NCI-H526 (cell line): Measurements from ENCODE around the gene PLEK2.
"Not testable (repeated sequence)": the region's sequence is repeated elsewhere in the genome, so short reads cannot be mapped to it uniquely, and the experiment has no call there.

Experiments
- DNase-seq, 2 experiments: peaks; one replicate each; lab custom pipeline; 2025; lab: John Stamatoyannopoulos, UW

PLEK2 gene

DNA sequence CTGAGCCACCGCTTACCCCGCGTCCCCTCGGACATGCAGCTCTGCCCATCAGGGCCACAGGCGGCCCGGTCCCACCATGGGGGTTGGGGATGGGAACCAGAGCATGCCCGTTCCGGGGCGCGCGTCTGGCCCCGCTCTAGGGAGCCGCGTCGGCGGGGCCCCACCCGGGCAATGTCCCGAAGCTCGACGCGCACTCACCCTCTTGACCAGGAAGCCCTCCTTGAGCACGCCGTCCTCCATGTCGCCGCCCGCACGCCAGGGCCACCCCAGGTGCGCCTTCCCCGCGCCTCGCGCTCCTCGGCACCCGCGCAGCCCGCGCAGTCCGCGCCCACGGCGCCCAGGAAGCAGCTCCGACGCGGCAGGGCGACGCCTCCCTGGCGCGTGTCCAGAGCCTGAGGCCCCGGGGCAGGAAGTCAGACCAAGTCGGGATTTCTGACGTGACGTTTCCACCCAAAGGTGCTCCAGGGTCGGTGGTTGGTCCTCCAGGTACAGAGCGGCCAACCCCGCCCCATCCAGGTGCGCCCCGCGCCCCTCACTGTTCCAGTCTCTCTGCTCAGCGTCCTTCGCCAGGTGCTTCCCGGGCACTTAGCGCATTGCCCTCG lies at the start of gene PLEK2:
PLEK2 (minus strand) TSS at position 346 of the 602 bp plus-strand sequence; CDS start at position 240, 106 bp downstream.
- DNase-seq: peak; percentile 9 to 54

- no peak for DNase-seq
Observed at GRCh38 chr14:67461341-67461985, 49.5 kb upstream of the PLEK2 start.

DNA sequence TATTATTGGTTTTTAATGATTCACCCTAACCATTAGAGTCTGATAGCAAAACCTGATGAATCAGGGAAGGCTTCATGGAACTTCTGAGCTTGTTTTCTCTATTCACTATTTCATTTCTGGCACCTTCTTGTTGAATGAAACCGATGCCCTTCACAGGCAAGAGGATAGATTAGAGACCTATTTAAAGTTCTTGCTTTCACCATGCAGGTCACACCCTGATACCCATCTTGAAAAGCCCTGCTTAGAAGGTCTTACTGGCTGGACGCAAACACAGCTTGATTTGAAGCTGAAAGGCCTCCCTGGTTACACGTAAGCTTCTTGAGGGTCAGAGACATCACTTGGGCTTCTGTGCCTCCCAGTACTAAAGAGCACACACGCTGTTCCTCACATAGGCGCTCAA lies 47.4 kb upstream of the PLEK2 start:
- no peak for DNase-seq

- no peak for DNase-seq
Observed at GRCh38 chr14:67457782-67458181, 45.8 kb upstream of the PLEK2 start.

- no peak for DNase-seq
Observed at GRCh38 chr14:67456732-67457131, 44.8 kb upstream of the PLEK2 start.

- no peak for DNase-seq
Observed at GRCh38 chr14:67453575-67454300, 41.8 kb upstream of the PLEK2 start.

DNA sequence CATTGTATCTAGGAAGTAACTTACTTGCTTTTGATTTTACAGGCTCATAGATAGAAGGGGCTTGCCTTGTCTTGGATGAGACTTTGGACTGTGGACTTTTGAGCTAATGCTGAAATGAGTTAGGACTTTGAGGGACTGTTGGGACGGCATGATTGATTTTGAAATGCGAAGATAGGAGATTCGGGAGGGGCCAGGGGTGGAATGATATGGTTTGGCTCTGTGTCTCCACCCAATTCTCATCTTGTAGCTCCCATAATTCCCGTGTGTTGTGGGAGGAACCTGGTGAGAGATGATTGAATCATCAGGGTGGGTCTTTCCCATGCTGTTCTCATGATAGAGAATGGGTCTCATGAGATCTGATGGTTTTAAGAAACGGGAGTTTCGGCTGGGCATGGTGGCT lies 39.7 kb upstream of the PLEK2 start:
- not testable (repeated sequence) for DNase-seq

GRCh38 chr14:67449096-67449495 lies 37.1 kb upstream of the PLEK2 start:
- DNase-seq: no peak

DNA sequence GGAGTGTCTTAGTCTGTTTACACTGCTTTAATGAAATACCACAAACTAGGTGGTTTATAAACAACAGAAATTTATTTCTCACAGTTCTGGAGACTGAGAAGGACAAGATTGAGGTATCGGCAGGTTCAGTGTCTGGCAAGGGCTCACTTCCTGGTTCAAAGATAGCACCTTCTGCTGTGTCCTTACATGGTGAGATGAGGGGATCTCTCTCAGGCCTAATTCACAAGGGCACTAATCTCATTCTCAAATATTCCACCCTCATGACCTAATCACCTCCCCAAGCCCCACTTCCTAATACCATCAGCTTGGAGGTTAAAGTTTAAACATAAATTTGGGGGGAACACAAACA lies 35.0 kb upstream of the PLEK2 start:
- DNase-seq: no peak

DNA sequence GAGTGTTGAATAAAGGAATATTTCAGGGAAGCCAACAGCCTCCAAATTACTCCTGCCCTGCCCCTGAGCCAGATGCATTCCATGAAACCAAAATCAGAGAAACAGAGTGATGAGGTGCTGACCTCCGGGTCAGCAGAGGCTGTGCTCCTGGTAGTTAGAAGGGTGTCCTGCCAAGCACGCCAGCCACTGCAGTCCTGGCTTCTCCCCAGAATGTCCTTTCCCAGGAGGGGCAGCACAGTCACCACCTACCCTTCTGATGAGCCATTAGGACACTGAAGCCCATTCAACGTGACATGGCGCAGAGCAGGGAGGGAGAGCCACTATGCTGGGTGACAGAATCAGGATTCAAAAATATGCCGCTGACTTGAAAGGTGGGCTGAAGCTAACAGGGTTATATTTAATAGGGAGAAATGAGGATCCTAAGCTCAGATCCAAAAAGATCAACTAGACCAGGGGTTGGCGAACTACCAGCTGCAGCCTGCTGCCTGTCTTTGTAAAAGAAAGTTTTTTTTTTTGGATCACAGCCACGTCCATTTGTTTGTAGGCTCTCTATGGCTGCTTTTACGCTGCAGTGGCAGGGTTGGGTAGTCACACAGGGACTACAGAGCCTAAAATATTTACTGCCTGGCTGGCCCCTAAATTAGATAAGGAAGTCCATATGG lies 34.5 kb upstream of the PLEK2 start:
- no peak for DNase-seq

GRCh38 chr14:67444395-67444794 lies 32.4 kb upstream of the PLEK2 start:
- DNase-seq: no peak

GRCh38 chr14:67442139-67442906 lies 30.4 kb upstream of the PLEK2 start:
- DNase-seq: peak in 1 of 2 experiments; percentile 8

GRCh38 chr14:67441672-67442071 lies 29.7 kb upstream of the PLEK2 start:
- no peak for DNase-seq

- no peak for DNase-seq
Observed at GRCh38 chr14:67441256-67441655, 29.3 kb upstream of the PLEK2 start.

GRCh38 chr14:67440513-67440912 lies 28.5 kb upstream of the PLEK2 start:
- DNase-seq: no peak

DNA sequence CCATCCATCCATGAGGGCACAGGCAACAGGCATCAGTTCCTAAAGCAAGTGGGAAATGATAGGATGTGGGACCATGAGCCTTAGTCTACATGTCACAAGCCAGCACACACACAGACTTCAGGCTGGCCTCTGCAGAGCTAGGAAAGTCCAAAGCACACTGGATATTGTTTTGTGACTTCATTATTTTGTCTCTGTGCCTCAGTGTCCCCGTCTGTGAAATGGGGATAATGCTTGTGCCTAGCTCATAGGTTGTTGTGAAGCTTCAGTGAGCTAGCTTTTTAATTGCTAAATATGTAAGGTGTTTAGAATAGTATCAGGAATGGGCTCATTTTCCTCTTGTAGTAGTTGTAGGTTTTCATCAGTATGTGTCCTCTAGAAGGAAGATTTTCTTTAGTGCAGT lies 27.0 kb upstream of the PLEK2 start:
- no peak for DNase-seq

- DNase-seq: no peak
Observed at GRCh38 chr14:67436006-67436866, 24.3 kb upstream of the PLEK2 start.

GRCh38 chr14:67435603-67436002 lies 23.6 kb upstream of the PLEK2 start:
- no peak for DNase-seq

DNA sequence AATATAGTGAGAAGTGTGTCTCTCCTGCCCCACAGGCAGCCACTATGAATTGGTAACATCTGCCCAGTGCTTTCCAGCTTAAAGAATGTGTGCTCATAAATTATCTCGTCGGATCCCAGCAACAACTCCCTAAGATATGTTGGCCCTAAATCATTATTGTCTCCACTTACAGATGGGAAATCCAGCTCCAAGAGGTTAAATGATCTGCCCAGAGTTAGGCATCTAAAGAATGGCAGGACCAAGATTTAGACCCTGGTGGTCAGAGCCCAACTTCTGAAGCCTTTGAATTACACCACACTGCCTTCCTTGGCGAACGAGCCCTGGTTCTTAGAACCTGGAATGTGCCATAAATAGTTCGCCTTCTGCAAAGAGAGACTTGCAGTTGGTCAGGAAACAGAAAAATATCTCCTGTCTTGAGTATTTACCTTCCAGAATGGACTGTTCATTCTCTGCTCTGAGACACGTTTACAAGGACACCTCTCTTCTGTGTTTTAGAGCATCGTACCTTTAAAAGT lies 20.1 kb upstream of the PLEK2 start:
- DNase-seq: no peak

GRCh38 chr14:67429510-67430205 lies 17.7 kb upstream of the PLEK2 start:
- no peak for DNase-seq
